NK-92 treated with Interleukin-12 subunit alpha and Interleukin-12 subunit beta, amount 100 ng/mL, for 24 hours (cell line): ENCODE results near the gene IL34.
"Not testable (repeated sequence)": the region's sequence is repeated elsewhere in the genome, so short reads cannot be mapped to it uniquely, and the experiment has no call there.

Source experiments
- DNase-seq: peaks from one replicate; lab custom pipeline; 2025; lab: John Stamatoyannopoulos, UW

The IL34 gene

DNA sequence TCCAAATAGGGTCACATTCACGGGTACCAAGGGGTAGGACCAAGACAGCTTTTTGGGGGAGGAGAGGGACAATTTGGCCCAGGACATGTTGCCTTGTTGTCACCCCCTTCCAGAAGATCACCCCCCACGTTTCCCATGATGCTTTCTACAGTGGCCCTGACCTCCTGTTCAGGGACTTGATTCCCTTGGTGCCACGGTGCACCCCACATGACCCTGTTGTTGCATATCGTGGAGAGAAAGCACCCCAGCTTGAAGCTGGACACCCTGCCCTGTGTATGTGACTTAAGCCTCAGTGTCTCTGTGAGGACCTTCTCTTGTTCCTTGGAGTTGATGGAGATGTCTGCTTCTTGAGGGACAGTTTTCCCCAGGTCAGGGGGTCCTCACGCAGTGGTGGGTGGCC lies 12.6 kb downstream of the IL34 start:
- no peak for DNase-seq

- no peak for DNase-seq
These were observed 13.2 kb downstream of the IL34 start for GRCh38 chr16:70659546-70659945.

GRCh38 chr16:70659953-70660671 lies 13.8 kb downstream of the IL34 start:
- no peak for DNase-seq

GRCh38 chr16:70660672-70661350 lies 14.5 kb downstream of the IL34 start:
- DNase-seq, result no peak

GRCh38 chr16:70661534-70661917 lies 15.2 kb downstream of the IL34 start:
- no peak for DNase-seq

DNA sequence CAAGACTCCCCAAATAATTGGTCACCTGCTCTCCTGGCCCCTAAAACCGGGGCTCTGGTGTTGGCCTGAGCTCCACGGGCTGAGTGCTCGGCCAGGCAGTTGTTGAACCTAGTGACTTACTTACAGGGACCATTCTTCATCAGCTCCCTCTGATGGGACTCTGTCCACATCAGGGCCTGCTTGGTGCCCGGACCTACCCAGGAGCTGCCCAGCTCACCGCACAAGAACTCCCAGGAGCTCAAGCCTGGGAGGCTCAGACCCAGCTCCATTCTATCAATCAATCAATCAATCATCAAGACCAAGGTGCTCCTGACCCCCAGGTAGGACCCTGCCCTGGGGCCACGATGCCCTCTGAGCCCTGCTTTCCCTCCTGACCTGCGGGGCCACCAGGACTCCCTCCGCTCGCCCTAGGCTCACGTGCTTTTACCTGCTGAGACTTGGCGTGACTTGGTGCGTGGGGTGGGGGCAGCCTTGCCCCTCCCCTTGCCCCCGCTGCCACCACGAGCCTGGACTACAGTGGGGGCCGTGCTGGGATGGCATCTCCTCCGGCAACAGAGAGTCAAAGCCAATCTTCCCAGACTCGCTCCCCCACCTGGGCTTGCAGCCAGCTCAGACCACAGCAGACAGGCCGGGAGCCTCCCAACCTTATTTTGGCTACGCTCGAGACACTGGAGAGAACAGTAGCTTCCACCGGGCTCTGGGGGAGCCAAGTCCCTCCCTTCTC lies 15.7 kb downstream of the IL34 start:
- DNase-seq, result no peak

GRCh38 chr16:70662991-70663523 lies 16.7 kb downstream of the IL34 start:
- DNase-seq, result no peak

DNA sequence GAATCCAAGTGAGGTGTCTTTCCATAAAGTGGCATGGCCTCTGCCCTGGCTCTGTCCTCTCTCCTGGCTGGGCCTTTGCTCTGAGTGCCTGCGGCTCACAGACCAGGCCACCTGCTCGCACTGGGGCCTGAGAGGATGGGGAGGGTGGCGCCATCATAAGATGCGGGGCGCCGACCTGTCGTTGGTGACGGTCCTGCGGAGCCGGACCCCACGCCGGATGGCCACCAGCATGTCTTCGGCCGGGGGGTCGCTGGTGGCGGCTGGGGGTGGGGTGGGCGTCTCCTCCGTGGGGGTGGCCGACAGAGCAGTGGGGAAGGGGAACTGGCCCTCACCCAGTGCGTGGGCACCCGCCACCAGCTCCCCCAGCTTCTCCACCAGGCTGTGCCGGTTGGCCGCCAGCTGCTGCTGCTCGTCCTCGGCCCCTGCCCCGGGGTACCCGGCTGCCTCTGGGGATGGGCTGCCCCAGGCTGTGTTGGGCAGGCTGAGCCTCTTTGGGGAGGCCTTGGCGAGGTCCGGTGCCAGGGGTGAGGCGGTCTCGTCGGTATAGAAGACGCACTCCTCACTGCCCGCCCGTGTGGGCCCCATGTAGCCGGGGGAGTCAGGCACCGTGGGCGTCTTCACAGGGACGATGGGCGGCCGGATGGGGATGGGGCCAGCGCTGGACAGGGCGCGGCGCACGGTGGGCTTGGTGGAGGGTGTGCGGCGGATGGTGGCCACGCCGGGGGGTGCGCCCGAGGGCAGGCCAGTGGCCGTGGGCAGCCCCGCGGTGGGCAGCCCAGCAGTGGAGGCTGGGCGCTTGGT lies 17.4 kb downstream of the IL34 start:
- no peak for DNase-seq

- no peak for DNase-seq
These were observed 18.2 kb downstream of the IL34 start for GRCh38 chr16:70664325-70665112.

GRCh38 chr16:70665113-70665694 lies 18.8 kb downstream of the IL34 start:
- DNase-seq, result no peak

- no peak for DNase-seq
These were observed 19.7 kb downstream of the IL34 start for GRCh38 chr16:70665806-70666735.

DNA sequence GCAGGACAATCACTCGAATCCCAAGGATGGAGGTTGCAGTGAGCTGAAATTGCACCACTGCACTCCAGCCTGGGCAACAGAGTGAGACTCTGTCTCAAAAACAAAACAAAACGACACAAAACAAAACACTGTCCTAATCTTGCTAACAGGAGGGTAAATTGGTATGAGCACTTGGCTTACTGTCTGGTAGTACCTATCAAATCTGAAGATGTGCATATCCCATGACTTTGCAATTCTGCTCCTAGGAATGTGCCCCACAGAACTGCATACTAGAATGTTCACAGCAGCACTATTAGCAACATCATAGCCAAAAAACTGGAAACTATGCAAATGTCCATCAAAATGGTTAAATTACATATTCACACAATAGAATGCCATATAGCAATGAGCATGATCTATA lies 23.8 kb downstream of the IL34 start:
- DNase-seq, result no peak

DNA sequence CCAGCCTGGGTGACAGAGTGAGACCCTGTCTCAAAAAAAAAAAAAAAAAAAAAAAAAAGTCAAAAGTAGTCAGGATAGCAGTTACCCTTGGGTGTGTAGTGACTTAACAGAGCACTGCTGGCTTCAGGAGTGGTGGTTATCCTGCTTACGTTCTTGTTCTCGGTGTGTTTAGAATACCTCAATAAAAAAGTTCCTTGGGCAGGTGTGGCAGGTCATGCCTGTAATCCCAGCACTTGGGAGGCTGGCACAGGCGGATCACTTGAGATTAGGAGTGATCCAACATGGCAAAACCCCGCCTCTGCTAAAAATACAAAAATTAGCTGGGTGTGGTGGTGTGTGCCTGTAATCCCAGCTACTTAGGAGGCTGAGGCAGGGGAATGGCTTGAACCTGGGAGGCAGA lies 24.6 kb downstream of the IL34 start:
- not testable (repeated sequence) for DNase-seq

DNA sequence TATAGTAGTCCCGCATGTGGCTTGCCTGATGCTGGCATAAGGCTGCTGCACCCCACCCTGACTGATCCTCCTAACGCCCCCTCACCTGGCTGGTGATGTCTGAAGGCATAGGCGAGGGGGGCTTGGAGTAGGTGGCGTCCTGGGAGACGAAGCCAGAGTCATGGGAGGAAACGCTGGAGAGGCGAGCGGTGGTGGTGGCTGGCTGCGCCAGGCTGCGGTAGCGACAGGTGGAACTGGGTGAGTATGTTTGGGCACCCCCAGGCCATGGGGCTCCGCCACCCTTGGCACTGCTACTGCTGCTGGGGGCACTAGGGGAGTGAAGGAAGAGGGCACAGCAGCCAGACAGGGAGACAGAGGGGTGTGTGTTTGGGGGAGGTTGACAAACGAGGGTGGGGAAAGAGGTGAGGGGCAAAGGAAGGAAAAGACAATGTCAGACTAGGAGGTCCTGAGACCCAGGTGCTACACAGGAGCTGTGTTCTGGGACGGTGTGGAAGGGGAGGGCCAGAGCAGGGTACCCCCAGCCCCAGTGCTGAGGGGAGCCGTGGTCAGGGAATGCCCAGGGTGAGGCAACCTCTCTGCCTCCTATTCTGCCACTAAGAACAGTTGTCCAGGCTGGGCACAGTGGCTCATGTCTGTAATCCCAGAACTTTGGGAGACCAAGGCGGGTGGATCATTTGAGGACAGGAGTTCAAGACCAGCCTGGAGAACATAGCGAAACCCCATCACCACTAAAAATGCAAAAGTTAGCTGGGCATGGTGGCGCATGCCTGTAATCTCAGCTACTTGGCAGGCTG lies 28.1 kb downstream of the IL34 start:
- DNase-seq, result no peak

DNA sequence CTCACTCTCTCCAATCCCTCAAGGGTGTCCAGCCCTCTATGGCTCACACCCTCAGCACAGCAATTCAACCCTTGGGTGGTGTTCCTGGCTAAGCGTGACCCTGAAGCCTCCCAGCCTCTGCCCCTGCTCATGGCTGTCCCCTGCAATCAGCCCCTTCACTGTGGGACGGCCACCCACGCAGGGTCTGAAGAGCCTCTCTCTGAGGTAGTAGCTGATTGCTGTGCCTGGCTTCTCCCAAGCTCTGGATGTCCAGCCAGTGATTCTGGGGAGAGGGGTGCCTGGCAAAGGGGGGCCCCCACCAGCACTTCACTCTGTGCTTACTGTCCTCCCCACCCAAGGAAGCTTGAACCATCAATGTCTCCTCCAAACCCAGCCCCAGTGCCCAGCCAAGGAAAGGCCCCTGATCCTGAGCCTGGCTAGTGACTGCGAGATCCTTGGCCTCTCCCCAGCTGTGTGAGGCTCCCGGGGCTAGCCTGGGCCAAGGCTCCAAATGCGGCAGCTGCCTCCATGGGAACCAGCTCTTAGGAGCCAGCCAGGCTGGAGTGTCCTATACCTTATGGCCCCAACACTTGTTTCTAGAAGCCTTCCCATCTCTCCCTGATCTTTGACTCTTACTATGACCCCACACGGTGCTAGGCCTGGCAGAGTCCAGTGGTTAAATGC lies 29.6 kb downstream of the IL34 start:
- DNase-seq, result no peak

GRCh38 chr16:70676675-70677498 lies 30.5 kb downstream of the IL34 start:
- no peak for DNase-seq

DNA sequence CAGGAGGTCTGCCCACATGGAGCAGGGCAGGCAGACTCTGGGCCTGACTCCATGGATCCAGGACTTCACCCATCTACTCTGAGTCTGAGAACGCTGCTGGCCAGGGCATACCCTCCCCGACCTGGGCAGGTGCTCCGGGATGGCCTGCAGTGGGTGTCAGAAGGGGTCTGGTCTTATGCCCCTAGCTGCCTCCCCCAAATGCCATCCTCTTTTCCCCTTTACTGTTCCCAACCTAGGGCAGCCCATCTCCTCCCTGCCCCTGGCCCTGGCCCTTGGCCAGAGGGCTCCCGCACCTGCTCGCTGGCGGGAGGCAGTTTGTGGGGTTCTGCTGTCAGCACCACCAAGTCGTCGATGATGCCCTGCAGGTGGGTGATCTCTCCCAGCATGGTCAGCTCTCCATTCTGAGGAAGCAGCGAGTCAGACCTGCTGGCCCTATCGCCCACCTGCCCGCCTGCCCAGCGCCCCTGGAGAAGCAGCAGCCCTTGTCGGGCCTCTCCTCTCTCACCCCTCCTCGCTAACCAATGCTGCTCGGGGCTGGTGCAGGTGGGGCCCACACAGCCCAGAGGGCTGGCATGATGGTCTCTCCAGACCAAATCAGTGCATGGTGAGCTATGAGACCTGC lies 31.3 kb downstream of the IL34 start:
- DNase-seq, result no peak
